ENCODE data around the gene TXNRD2.

The TXNRD2 gene

GRCh38 chr22:19871845-19872778 is 69.5 kb downstream of the TXNRD2 start:
- DNase-seq: no peak
- Histone ChIP-seq H3K9me3 (replicated peaks; ENCODE audit: insufficient read depth, low read length) (no peaks in the 10 kb centered on the region), H3K9ac (ENCODE audit: low read length) (no peak overlapping the region), H3K27ac (ENCODE audit: low read length) (no peak overlapping the region), H2AFZ (ENCODE audit: low read length) (no peak overlapping the region), H4K20me1 (ENCODE audit: insufficient read depth, low read length) (no peaks in the 10 kb centered on the region), H3K79me2 (ENCODE audit: low read length) (no peaks in the 10 kb centered on the region), H3K4me3 (ENCODE audit: low read length) (no peak overlapping the region), H3K27me3 (replicated peaks; ENCODE audit: insufficient read depth, low read length) (no peaks in the 10 kb centered on the region), H3K36me3 (replicated peaks; ENCODE audit: insufficient read depth, low read length) (no peaks in the 10 kb centered on the region), H3K4me1 (ENCODE audit: low read length) (no peaks in the 10 kb centered on the region), H3K9me2 (replicated peaks; ENCODE audit: insufficient read depth, low read length) (no peaks in the 10 kb centered on the region), H3F3A (ENCODE audit: insufficient read depth, low read length) (no peaks in the 10 kb centered on the region), H3K4me2 (ENCODE audit: low read depth, low read length) (no peak overlapping the region)
- no peak for TF ChIP-seq EZH2 (optimal IDR thresholded peaks at IDR 0.05; ENCODE audit: low read depth, low read length)

DNA sequence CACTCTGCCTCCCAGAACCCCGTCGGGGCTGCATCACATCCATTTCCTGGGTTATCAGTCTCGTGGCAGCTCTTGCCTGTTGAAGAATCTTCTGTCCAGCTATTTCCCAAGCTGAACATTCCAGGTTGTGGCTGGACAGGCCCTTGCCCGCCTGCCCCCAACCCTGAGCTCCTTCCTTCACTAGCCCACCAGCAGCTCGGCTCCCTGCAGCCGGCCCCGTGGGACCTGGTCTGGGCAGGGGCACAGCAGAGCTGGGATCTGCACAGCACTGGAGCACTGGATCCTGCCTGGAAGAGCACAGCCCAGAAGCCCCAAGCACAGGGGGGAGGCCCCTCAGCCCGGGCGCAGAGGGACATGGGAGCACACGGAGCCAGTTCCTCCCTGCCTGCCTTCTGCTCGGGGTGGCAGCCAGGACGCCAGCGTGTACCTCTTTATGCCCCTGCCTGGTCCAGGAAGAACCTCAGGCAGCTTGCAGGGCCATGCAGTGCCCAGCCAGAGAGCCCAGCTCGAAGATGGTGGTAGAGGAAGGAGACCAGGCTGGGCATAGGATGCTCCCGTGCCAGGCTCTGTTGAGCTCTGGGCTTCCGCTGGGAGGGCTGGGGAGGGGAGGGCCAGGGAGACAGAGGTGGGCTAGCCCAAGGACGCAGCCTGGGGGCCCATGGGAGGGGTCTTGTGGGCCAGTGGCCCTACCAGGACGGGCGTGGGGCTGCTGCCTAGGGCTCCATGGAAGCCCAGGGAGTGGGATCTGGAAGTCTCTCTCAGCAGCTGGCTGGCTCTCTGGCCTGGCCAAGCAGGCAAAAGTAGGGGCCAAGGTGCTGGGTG is 70.4 kb downstream of the TXNRD2 start:
- Histone ChIP-seq H3K4me1 (ENCODE audit: low read length) (no peaks in the 10 kb centered on the region), H4K20me1 (ENCODE audit: insufficient read depth, low read length) (no peaks in the 10 kb centered on the region), H3K4me3 (ENCODE audit: low read length) (no peak overlapping the region), H3K9me3 (replicated peaks; ENCODE audit: insufficient read depth, low read length) (no peaks in the 10 kb centered on the region), H3K9me2 (replicated peaks; ENCODE audit: insufficient read depth, low read length) (no peaks in the 10 kb centered on the region), H3K9ac (ENCODE audit: low read length) (no peak overlapping the region), H3K4me2 (ENCODE audit: low read depth, low read length) (no peak overlapping the region), H3K36me3 (replicated peaks; ENCODE audit: insufficient read depth, low read length) (no peaks in the 10 kb centered on the region), H3F3A (ENCODE audit: insufficient read depth, low read length) (no peaks in the 10 kb centered on the region), H3K79me2 (ENCODE audit: low read length) (no peaks in the 10 kb centered on the region), H3K27ac (ENCODE audit: low read length) (no peak overlapping the region), H2AFZ (ENCODE audit: low read length) (no peak overlapping the region), H3K27me3 (replicated peaks; ENCODE audit: insufficient read depth, low read length) (no peaks in the 10 kb centered on the region)
- no peak for TF ChIP-seq EZH2phosphoT487 (IDR thresholded peaks at IDR 0.05; ENCODE audit: low read length)
- no peak for TF ChIP-seq EZH2 (optimal IDR thresholded peaks at IDR 0.05; ENCODE audit: low read depth, low read length)
- TF ChIP-seq, protein P1, sequence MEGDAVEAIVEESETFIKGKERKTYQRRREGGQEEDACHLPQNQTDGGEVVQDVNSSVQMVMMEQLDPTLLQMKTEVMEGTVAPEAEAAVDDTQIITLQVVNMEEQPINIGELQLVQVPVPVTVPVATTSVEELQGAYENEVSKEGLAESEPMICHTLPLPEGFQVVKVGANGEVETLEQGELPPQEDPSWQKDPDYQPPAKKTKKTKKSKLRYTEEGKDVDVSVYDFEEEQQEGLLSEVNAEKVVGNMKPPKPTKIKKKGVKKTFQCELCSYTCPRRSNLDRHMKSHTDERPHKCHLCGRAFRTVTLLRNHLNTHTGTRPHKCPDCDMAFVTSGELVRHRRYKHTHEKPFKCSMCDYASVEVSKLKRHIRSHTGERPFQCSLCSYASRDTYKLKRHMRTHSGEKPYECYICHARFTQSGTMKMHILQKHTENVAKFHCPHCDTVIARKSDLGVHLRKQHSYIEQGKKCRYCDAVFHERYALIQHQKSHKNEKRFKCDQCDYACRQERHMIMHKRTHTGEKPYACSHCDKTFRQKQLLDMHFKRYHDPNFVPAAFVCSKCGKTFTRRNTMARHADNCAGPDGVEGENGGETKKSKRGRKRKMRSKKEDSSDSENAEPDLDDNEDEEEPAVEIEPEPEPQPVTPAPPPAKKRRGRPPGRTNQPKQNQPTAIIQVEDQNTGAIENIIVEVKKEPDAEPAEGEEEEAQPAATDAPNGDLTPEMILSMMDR (IDR thresholded peaks at IDR 0.05; ENCODE audit: low read length): no peak
- DNase-seq: no peak

- Histone ChIP-seq H3K27ac (ENCODE audit: low read length) (no peak overlapping the region), H3K79me2 (ENCODE audit: low read length) (no peaks in the 10 kb centered on the region), H2AFZ (ENCODE audit: low read length) (no peak overlapping the region), H3F3A (ENCODE audit: insufficient read depth, low read length) (no peaks in the 10 kb centered on the region), H3K4me3 (ENCODE audit: low read length) (no peak overlapping the region), H3K9me2 (replicated peaks; ENCODE audit: insufficient read depth, low read length) (no peaks in the 10 kb centered on the region), H3K4me2 (ENCODE audit: low read depth, low read length) (no peak overlapping the region), H3K9me3 (replicated peaks; ENCODE audit: insufficient read depth, low read length) (no peaks in the 10 kb centered on the region), H4K20me1 (ENCODE audit: insufficient read depth, low read length) (no peaks in the 10 kb centered on the region), H3K4me1 (ENCODE audit: low read length) (no peaks in the 10 kb centered on the region), H3K9ac (ENCODE audit: low read length) (no peak overlapping the region), H3K36me3 (replicated peaks; ENCODE audit: insufficient read depth, low read length) (no peaks in the 10 kb centered on the region), H3K27me3 (replicated peaks; ENCODE audit: insufficient read depth, low read length) (no peaks in the 10 kb centered on the region)
- TF ChIP-seq EZH2phosphoT487 (IDR thresholded peaks at IDR 0.05; ENCODE audit: low read length) (no peak), EZH2 (optimal IDR thresholded peaks at IDR 0.05; ENCODE audit: low read depth, low read length) (no peak)
- TF ChIP-seq, protein P1 (IDR thresholded peaks at IDR 0.05; ENCODE audit: low read length): no peak
- no peak for DNase-seq
Measured at GRCh38 chr22:19870153-19871022, 71.2 kb downstream of the TXNRD2 start.

Measured in MM.1S (cell line).